ENCODE measurements around the gene CNIH3. TPM values are rescaled to one million over a fixed set of nuclear protein-coding genes. Genes with fewer than 3 reads are reported as not detected.

CNIH3 gene
- total RNA-seq, 1 experiment from 2014 or later, result 4.2 TPM

DNA sequence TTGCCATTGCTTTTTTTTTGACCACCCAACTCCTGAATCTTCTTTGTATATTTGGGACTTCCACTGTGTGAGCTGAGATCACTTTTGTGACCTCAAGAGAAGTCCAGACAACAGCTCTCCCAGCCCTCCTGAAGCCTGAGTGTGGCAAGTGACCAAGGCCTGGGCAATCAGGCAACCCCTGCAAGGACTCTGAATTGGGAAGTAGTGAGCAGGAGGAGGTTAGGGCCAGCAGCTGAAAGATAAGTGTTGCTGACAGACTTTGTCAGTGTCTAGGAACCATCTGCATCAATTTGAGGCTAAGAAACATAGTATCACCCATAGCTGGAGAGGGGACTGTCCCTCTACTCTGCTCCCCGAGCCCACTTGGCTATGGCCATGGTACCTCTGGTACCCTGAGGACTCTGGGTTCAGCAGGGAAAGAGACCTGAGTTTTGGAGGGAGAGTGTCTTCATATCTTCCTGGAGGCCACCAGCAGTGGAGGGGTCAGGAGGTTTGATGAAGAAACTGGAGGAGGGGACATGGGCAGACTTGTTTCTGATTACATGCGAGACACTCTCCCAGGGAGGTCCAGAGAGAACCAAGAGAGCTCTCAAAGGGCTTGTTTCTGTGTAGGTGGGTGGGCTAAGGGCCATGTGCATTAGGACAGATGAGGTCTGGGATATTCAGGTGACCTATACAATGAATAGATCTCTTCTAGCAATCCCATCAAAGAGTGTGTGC, 166.3 kb downstream of the CNIH3 start:
- no peak overlapping the region for H2BK12ac ChIP-seq (ENCODE audit: insufficient read length, low read depth, low read length)
- H4K91ac ChIP-seq (ENCODE audit: insufficient read length, low read depth, low read length), result no peak overlapping the region
- peak overlapping the region in 1 of 3 experiments; percentile 42; a peak in 1 of 7 replicates for H3K27ac Mint-ChIP-seq
- TF ChIP-seq, protein P1, sequence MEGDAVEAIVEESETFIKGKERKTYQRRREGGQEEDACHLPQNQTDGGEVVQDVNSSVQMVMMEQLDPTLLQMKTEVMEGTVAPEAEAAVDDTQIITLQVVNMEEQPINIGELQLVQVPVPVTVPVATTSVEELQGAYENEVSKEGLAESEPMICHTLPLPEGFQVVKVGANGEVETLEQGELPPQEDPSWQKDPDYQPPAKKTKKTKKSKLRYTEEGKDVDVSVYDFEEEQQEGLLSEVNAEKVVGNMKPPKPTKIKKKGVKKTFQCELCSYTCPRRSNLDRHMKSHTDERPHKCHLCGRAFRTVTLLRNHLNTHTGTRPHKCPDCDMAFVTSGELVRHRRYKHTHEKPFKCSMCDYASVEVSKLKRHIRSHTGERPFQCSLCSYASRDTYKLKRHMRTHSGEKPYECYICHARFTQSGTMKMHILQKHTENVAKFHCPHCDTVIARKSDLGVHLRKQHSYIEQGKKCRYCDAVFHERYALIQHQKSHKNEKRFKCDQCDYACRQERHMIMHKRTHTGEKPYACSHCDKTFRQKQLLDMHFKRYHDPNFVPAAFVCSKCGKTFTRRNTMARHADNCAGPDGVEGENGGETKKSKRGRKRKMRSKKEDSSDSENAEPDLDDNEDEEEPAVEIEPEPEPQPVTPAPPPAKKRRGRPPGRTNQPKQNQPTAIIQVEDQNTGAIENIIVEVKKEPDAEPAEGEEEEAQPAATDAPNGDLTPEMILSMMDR (conservative IDR thresholded peaks at IDR 0.05), result no peak
- H3K9me3 Mint-ChIP-seq, result no peaks in the 10 kb centered on the region; a peak in 1 of 5 replicates
- H2BK15ac ChIP-seq (ENCODE audit: low read depth, low read length), result no peak overlapping the region
- H3K56ac ChIP-seq (ENCODE audit: insufficient read length, low read depth, low read length), result no peak overlapping the region
- no CpG with 5 or more reads among the region's 2 CpGs for WGBS (ENCODE audit: extremely low coverage, insufficient read length, low lambda C conversion rate)
- H3K27ac ChIP-seq (ENCODE audit: insufficient read length, low read depth, low read length), result no peak overlapping the region
- H3K79me2 ChIP-seq (ENCODE audit: insufficient read depth, low read length), result no peaks in the 10 kb centered on the region
- no peak overlapping the region for H3T11ph ChIP-seq (ENCODE audit: low read length)
- H3K23ac ChIP-seq (ENCODE audit: insufficient read length, low read depth, low read length), result no peak overlapping the region
- peaks cover 48 to 49% of the 10 kb centered on the region in 2 experiments for H3K4me1 Mint-ChIP-seq
- no peak overlapping the region for H4K5ac ChIP-seq (ENCODE audit: insufficient read length, low read depth, low read length)
- H3K23me2 ChIP-seq (ENCODE audit: insufficient read length, low read depth, low read length, poor library complexity, severe bottlenecking), result no peaks in the 10 kb centered on the region
- H2AFZ ChIP-seq (ENCODE audit: low read length), result no peak overlapping the region
- no peak overlapping the region for H3K4ac ChIP-seq (ENCODE audit: low read depth, low read length)
- no peak overlapping the region for H3K9ac ChIP-seq (ENCODE audit: extremely low read depth, insufficient read length, low read length)
- H3K18ac ChIP-seq (ENCODE audit: insufficient read length, low read depth, low read length), result no peak overlapping the region
- no peak overlapping the region for H4K8ac ChIP-seq (replicated peaks; ENCODE audit: insufficient read length, low read depth, low read length)
- H2AK5ac ChIP-seq (ENCODE audit: insufficient read length, low read length), result no peak overlapping the region
- peaks cover 2% of the 10 kb centered on the region; the same call in 1 of the 2 replicates for H3K27me3 ChIP-seq (ENCODE audit: insufficient read depth, low read length)
- H2BK120ac ChIP-seq (ENCODE audit: low read depth, low read length, poor library complexity, severe bottlenecking), result no peak overlapping the region
- no peak overlapping the region for H3K4me3 Mint-ChIP-seq
- H3K36me3 Mint-ChIP-seq (ENCODE audit: insufficient read depth in 1 of 3, low read depth in 3 of 3), result no peaks in the 10 kb centered on the region; a peak in 4 of 7 replicates
- peaks cover 1% of the 10 kb centered on the region for H3K27me3 Mint-ChIP-seq (ENCODE audit: low read depth)
- H3K4me1 ChIP-seq (ENCODE audit: insufficient read depth, low read length), result peaks cover 11% of the 10 kb centered on the region
- no peak overlapping the region for H2BK5ac ChIP-seq (ENCODE audit: insufficient read length, low read length)
- H3K14ac ChIP-seq (ENCODE audit: insufficient read depth, low read length), result no peak overlapping the region
- H2BK20ac ChIP-seq (ENCODE audit: low read depth, low read length, poor library complexity, severe bottlenecking), result no peak overlapping the region
- no peaks in the 10 kb centered on the region for H3K9me3 ChIP-seq (ENCODE audit: control insufficient read depth, low read depth, low read length)
- H3K79me1 ChIP-seq (ENCODE audit: insufficient read depth, low read depth, low read length, poor library complexity, severe bottlenecking), result no peaks in the 10 kb centered on the region
- no peak for DNase-seq
- H4K20me1 ChIP-seq (ENCODE audit: control insufficient read depth, insufficient read depth, insufficient read length), result no peaks in the 10 kb centered on the region
- no peak overlapping the region for H3K4me2 ChIP-seq (ENCODE audit: insufficient read depth, insufficient read length, low read length)
